Adrenal gland (tissue), 5 donors: ENCODE results near the gene COL18A1.

Experiments
- CTCF ChIP-seq, 6 experiments: fragments of 450-650 bp in 4 of 6; fragments of 200-600 bp in 2 of 6; sonication (generic) in 1 of 6; IDR thresholded peaks; 1 replicate in 5 of 6; 2 replicates in 1 of 6; pipeline versions ENCODE4 v1.5.1 to v1.8.0; 2016 to 2021; ENCODE audit warnings: antibody characterized with exemption in 6 of 6, mild to moderate bottlenecking in 2 of 6, moderate library complexity in 1 of 6
- POLR2A ChIP-seq, 2 donors: fragments of 450-650 bp; IDR thresholded peaks; one replicate each; pipeline ENCODE4 v1.6.1; 2017; ENCODE audit warnings: antibody characterized with exemption in 2 of 2, mild to moderate bottlenecking in 2 of 2, moderate library complexity in 1 of 2
- donor health status: DM: no; HTN: no; CAD: no.

GRCh38 chr21:45465611-45466329 lies 60.8 kb downstream of the COL18A1 start:
- no peak for TF ChIP-seq CTCF (IDR thresholded peaks at IDR 0.05)
- no peak for TF ChIP-seq POLR2A (IDR thresholded peaks at IDR 0.05)
